ENCODE data around the gene C1orf174. TPM values are rescaled to one million over a fixed set of nuclear protein-coding genes. Genes with fewer than 3 reads are reported as not detected.

The C1orf174 gene
- total RNA-seq, 2 experiments from 2014 or later: 16.8 to 18.5 TPM

- no peak overlapping the region for H3K27ac Mint-ChIP-seq
Observed at GRCh38 chr1:3907031-3907534, 7.0 kb upstream of the C1orf174 start.

GRCh38 chr1:3906672-3907020 lies 6.6 kb upstream of the C1orf174 start:
- peaks cover 0 to 2% of the 10 kb centered on the region in 2 experiments for H3K27me3 ChIP-seq (ENCODE audit: control insufficient read depth in 1 of 2, insufficient read depth in 2 of 2, low read length in 2 of 2)
- intact Hi-C loops (cut with DNase I, micrococcal nuclease): loop anchor here in 1 of 2 experiments (10.0 kb wide), 1 partner anchor 282 kb away; the partner anchor contains the start of gene TPRG1L
- no peak overlapping the region for H3K4me3 Mint-ChIP-seq
- POLR2A ChIA-PET: no interaction called here
- DNase-seq: no peak
- H3K4me3 ChIP-seq (ENCODE audit: low read length): no peak overlapping the region
- no peak overlapping the region for H3K27ac Mint-ChIP-seq
- peaks cover 47% of the 10 kb centered on the region for H3K4me1 ChIP-seq (ENCODE audit: insufficient read depth, low read length)
- no peaks in the 10 kb centered on the region for H3K36me3 ChIP-seq (ENCODE audit: insufficient read depth, low read length)
- H3K36me3 Mint-ChIP-seq (ENCODE audit: low read depth): no peaks in the 10 kb centered on the region
- no peak for ATAC-seq (ENCODE audit: poor library complexity)
- no peak for TF ChIP-seq CTCF (IDR thresholded peaks at IDR 0.05)
- H3K9me3 ChIP-seq (ENCODE audit: control insufficient read depth in 1 of 2, insufficient read depth in 1 of 2, low read length in 2 of 2): peaks cover 0 to 5% of the 10 kb centered on the region in 2 experiments
- no peaks in the 10 kb centered on the region for H3K27me3 Mint-ChIP-seq
- no peaks in the 10 kb centered on the region for H3K9me3 Mint-ChIP-seq
- peaks cover 27% of the 10 kb centered on the region for H3K4me1 Mint-ChIP-seq (ENCODE audit: low read depth)
- CTCF ChIA-PET: interaction anchor here (1.3 kb wide), 1 partner anchor 50 kb away, joined by 5 read pairs; the partner anchor contains the start of genes CEP104 and DFFB
- H3K27ac ChIP-seq (ENCODE audit: low read depth in 1 of 2, low read length in 2 of 2): no peak overlapping the region

More at GRCh38 chr1:3907031-3907534, 7.0 kb upstream of the C1orf174 start:
- POLR2A ChIA-PET: no interaction called here
- H3K4me3 Mint-ChIP-seq: no peak overlapping the region
- H3K9me3 ChIP-seq (ENCODE audit: control insufficient read depth in 1 of 2, insufficient read depth in 1 of 2, low read length in 2 of 2): peaks cover 0 to 5% of the 10 kb centered on the region in 2 experiments
- H3K4me1 ChIP-seq (ENCODE audit: insufficient read depth, low read length): peaks cover 43% of the 10 kb centered on the region
- H3K36me3 ChIP-seq (ENCODE audit: insufficient read depth, low read length): no peaks in the 10 kb centered on the region
- no peak for TF ChIP-seq CTCF (IDR thresholded peaks at IDR 0.05)
- no peak overlapping the region for H3K27ac ChIP-seq (ENCODE audit: low read depth in 1 of 2, low read length in 2 of 2)
- ATAC-seq (ENCODE audit: poor library complexity) (no peak), DNase-seq (peak in 5 of 14 experiments; percentile 19 to 58 (median 31))
- H3K4me3 ChIP-seq (ENCODE audit: low read length): no peak overlapping the region
- H3K4me1 Mint-ChIP-seq (ENCODE audit: low read depth): peaks cover 24% of the 10 kb centered on the region
- intact Hi-C loops (cut with DNase I, micrococcal nuclease): loop anchor here in 1 of 2 experiments (10.0 kb wide), 1 partner anchor 282 kb away; the partner anchor contains the start of gene TPRG1L
- CTCF ChIA-PET: interaction anchor here (1.3 kb wide), 1 partner anchor 50 kb away, joined by 5 read pairs; the partner anchor contains the start of genes CEP104 and DFFB
- no peaks in the 10 kb centered on the region for H3K9me3 Mint-ChIP-seq
- no peaks in the 10 kb centered on the region for H3K27me3 Mint-ChIP-seq
- no peaks in the 10 kb centered on the region for H3K36me3 Mint-ChIP-seq (ENCODE audit: low read depth)
- peaks cover 0 to 2% of the 10 kb centered on the region in 2 experiments for H3K27me3 ChIP-seq (ENCODE audit: control insufficient read depth in 1 of 2, insufficient read depth in 2 of 2, low read length in 2 of 2)

- peak overlapping the region; percentile 54 for H3K4me3 Mint-ChIP-seq
- POLR2A ChIA-PET: no interaction called here
- Histone ChIP-seq H3K9me3 (ENCODE audit: control insufficient read depth in 1 of 2, insufficient read depth in 1 of 2, low read length in 2 of 2) (peaks cover 0 to 5% of the 10 kb centered on the region in 2 experiments), H3K4me1 (ENCODE audit: insufficient read depth, low read length) (peaks cover 51% of the 10 kb centered on the region), H3K27ac (ENCODE audit: low read depth in 1 of 2, low read length in 2 of 2) (no peak overlapping the region), H3K36me3 (ENCODE audit: insufficient read depth, low read length) (no peaks in the 10 kb centered on the region), H3K27me3 (ENCODE audit: control insufficient read depth in 1 of 2, insufficient read depth in 2 of 2, low read length in 2 of 2) (peaks cover 0 to 2% of the 10 kb centered on the region in 2 experiments), H3K4me3 (ENCODE audit: low read length) (no peak overlapping the region)
- ATAC-seq (ENCODE audit: poor library complexity): no peak
- peaks cover 27% of the 10 kb centered on the region for H3K4me1 Mint-ChIP-seq (ENCODE audit: low read depth)
- intact Hi-C loops (cut with DNase I, micrococcal nuclease): loop anchor here in 1 of 2 experiments (10.0 kb wide), 1 partner anchor 281 kb away; the partner anchor contains the start of gene TPRG1L
- TF ChIP-seq CTCF (IDR thresholded peaks at IDR 0.05): no peak
- no peaks in the 10 kb centered on the region for H3K36me3 Mint-ChIP-seq (ENCODE audit: low read depth)
- no peaks in the 10 kb centered on the region for H3K27me3 Mint-ChIP-seq
- CTCF ChIA-PET: interaction anchor here (1.3 kb wide), 1 partner anchor 49 kb away, joined by 5 read pairs; the partner anchor contains the start of genes CEP104 and DFFB
- H3K9me3 Mint-ChIP-seq: no peaks in the 10 kb centered on the region
- peak overlapping the region; percentile 30 for H3K27ac Mint-ChIP-seq
- DNase-seq: no peak
Observed at GRCh38 chr1:3905953-3906671, 6.0 kb upstream of the C1orf174 start.
